ENCODE measurements around the gene RABGAP1L. TPM values are rescaled to one million over a fixed set of nuclear protein-coding genes. Genes with fewer than 3 reads are reported as not detected.

The RABGAP1L gene
- total RNA-seq, 4 donors from 2014 or later = 48.2 to 102 (median 59.1) TPM

DNA sequence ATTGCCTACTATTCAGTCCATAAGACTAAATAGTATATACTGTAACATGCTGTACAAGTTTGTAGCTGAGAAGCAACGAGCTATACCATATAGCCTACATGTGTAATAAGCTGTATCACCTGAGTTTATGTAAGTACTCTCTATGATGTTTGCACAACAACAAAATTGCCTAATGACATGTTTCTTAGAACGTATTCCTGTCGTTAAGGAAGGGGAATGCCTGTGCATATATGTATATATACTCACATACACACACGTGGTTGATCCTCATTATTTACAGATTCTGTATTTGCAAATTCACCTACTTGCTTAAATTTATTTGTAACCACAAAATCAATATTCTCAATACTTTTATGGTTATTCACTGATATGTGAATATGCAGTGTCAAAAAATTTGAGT lies 504.0 kb downstream of the RABGAP1L start:
- TF ChIP-seq POLR2AphosphoS5 (IDR thresholded peaks at IDR 0.05) (no peak), EP300 (IDR thresholded peaks at IDR 0.05) (no peak), POLR2A (IDR thresholded peaks at IDR 0.05) (no peak)
- TF ChIP-seq, protein P1, sequence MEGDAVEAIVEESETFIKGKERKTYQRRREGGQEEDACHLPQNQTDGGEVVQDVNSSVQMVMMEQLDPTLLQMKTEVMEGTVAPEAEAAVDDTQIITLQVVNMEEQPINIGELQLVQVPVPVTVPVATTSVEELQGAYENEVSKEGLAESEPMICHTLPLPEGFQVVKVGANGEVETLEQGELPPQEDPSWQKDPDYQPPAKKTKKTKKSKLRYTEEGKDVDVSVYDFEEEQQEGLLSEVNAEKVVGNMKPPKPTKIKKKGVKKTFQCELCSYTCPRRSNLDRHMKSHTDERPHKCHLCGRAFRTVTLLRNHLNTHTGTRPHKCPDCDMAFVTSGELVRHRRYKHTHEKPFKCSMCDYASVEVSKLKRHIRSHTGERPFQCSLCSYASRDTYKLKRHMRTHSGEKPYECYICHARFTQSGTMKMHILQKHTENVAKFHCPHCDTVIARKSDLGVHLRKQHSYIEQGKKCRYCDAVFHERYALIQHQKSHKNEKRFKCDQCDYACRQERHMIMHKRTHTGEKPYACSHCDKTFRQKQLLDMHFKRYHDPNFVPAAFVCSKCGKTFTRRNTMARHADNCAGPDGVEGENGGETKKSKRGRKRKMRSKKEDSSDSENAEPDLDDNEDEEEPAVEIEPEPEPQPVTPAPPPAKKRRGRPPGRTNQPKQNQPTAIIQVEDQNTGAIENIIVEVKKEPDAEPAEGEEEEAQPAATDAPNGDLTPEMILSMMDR (IDR thresholded peaks at IDR 0.05) = no peak
- Histone ChIP-seq H3K9me3 (no peaks in the 10 kb centered on the region), H3K27ac (no peak overlapping the region), H3K4me3 (no peak overlapping the region), H3K27me3 (no peaks in the 10 kb centered on the region), H3K36me3 (no peaks in the 10 kb centered on the region), H3K4me1 (no peaks in the 10 kb centered on the region)
- no peak for DNase-seq (ENCODE audit: low spot score in 2 of 2)
- WGBS = 86% methylated on average over 4 of the region's 4 CpGs

DNA sequence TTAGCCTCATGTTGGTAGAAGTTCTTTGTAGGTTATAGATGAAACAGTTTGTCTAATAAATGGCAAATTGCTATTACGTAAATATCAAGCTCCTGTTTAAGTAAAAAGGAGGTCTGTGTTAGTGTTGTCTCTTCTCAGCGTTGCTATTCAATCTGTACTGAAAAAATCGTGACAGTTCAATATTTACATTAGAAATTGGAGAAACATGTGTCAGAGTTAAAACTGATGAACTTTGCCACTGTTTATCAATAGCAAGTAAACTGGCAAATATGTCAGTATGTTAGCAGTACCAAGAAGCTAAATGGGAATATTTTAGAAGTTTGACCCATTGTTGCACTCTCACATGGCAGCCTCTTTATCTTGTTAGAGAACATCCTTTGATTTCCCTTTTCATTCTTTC lies 506.9 kb downstream of the RABGAP1L start:
- 94% methylated on average over 3 of the region's 3 CpGs for whole genome bisulfite sequencing
- Histone ChIP-seq H3K4me3 (no peak overlapping the region), H3K9me3 (no peaks in the 10 kb centered on the region), H3K27ac (no peak overlapping the region), H3K36me3 (no peaks in the 10 kb centered on the region), H3K27me3 (no peaks in the 10 kb centered on the region), H3K4me1 (no peaks in the 10 kb centered on the region)
- DNase-seq (ENCODE audit: low spot score in 2 of 2) = no peak
- TF ChIP-seq POLR2A (IDR thresholded peaks at IDR 0.05) (no peak), POLR2AphosphoS5 (IDR thresholded peaks at IDR 0.05) (no peak), EP300 (IDR thresholded peaks at IDR 0.05) (no peak)
- TF ChIP-seq, protein P1 (IDR thresholded peaks at IDR 0.05) = no peak

DNA sequence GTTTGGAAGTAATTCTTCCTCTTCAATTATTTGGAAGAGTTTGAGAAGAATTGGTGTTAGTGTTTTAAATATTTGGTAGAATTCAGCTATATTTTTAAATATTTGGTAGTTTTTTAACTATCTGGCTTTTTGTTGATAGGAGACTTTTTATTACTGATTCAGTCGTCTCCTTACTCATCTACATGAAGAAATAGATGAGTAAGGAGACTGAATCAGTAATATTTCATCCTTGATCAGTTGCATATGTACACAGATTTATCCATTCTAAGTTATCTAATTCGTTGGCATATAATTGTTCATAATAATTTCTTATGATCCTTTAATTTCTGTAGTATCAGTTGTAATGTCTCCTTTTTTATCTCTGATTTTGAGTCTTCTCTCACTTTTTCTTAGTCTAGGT lies 512.5 kb downstream of the RABGAP1L start:
- Histone ChIP-seq H3K36me3 (no peaks in the 10 kb centered on the region), H3K27me3 (no peaks in the 10 kb centered on the region), H3K4me3 (no peak overlapping the region), H3K9me3 (no peaks in the 10 kb centered on the region), H3K4me1 (no peaks in the 10 kb centered on the region), H3K27ac (no peak overlapping the region)
- WGBS = 67% methylated on average over 2 of the region's 2 CpGs
- TF ChIP-seq, protein P1 (IDR thresholded peaks at IDR 0.05) = no peak
- TF ChIP-seq POLR2A (IDR thresholded peaks at IDR 0.05) (no peak), POLR2AphosphoS5 (IDR thresholded peaks at IDR 0.05) (no peak), EP300 (IDR thresholded peaks at IDR 0.05) (no peak)
- no peak for DNase-seq (ENCODE audit: low spot score in 2 of 2)

DNA sequence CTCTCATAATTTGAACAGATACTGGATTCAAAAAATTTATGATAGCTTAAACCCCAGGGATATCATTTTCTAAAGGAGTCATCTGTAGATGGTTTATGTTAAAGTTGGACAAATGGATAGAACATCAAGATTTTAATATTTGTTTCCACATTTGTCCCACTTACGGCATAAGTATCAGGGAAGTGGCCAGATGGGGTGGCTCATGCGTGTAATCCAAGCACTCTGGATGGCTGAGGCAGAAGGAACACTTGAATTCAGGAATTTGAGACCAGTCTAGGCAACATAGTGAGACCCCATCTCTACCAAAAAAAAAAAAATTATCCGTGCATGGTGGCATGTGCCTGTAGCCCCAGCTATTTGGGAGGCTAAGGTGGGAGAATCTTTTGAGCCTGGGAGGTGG lies 517.5 kb downstream of the RABGAP1L start:
- Histone ChIP-seq H3K36me3 (no peaks in the 10 kb centered on the region), H3K9me3 (no peaks in the 10 kb centered on the region), H3K4me3 (no peak overlapping the region), H3K27me3 (no peaks in the 10 kb centered on the region), H3K27ac (no peak overlapping the region), H3K4me1 (no peaks in the 10 kb centered on the region)
- TF ChIP-seq POLR2AphosphoS5 (IDR thresholded peaks at IDR 0.05) (no peak), EP300 (IDR thresholded peaks at IDR 0.05) (no peak), POLR2A (IDR thresholded peaks at IDR 0.05) (no peak)
- TF ChIP-seq, protein P1 (IDR thresholded peaks at IDR 0.05) = no peak
- WGBS = 96% methylated on average over 3 of the region's 3 CpGs
- no peak for DNase-seq (ENCODE audit: low spot score in 2 of 2)

DNA sequence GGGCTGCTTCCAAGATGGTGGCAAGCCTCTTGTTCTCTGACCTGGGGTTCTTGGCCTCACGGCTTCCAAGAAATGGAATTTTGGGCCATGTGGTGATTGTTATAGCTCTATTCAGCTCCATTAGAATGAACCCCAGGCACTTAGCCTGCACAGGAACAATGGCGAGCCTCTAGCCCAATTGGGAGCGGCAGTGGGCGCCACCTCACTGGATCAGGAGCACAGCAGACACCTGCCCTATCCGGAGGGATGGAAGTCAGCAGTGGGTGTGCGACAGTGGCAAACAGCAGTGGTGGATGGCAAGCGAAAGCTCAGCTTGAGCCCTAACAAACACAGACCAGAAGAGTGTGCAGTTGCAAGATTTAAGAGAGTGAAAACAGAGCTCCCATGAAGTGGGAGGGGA lies 519.3 kb downstream of the RABGAP1L start:
- no peak for DNase-seq (ENCODE audit: low spot score in 2 of 2)
- no peak overlapping the region for H3K4me3 ChIP-seq
- H3K9me3 ChIP-seq = no peaks in the 10 kb centered on the region
- H3K27me3 ChIP-seq = no peaks in the 10 kb centered on the region
- H3K27ac ChIP-seq = no peak overlapping the region
- H3K4me1 ChIP-seq = no peaks in the 10 kb centered on the region
- H3K36me3 ChIP-seq = no peaks in the 10 kb centered on the region
- WGBS = 100% methylated on average over 2 of the region's 7 CpGs
- TF ChIP-seq EP300 (IDR thresholded peaks at IDR 0.05) = no peak
- TF ChIP-seq, protein P1 (IDR thresholded peaks at IDR 0.05) = no peak
- no peak for TF ChIP-seq POLR2A (IDR thresholded peaks at IDR 0.05)
- TF ChIP-seq POLR2AphosphoS5 (IDR thresholded peaks at IDR 0.05) = no peak
